Measurements from ENCODE around the gene SH3RF1. TPM values are rescaled to one million over a fixed set of nuclear protein-coding genes. Genes with fewer than 3 reads are reported as not detected.

SH3RF1 gene
- total RNA-seq, 1 donor from 2014 or later = 0.27 TPM

- intact Hi-C loops (cut with micrococcal nuclease) = no loop called here
Measured at GRCh38 chr4:169110633-169111032, 160.1 kb downstream of the SH3RF1 start.

GRCh38 chr4:169109035-169109675, 161.6 kb downstream of the SH3RF1 start:
- intact Hi-C loops (cut with micrococcal nuclease) = no loop called here

GRCh38 chr4:169108303-169108702, 162.5 kb downstream of the SH3RF1 start:
- intact Hi-C loops (cut with micrococcal nuclease) = no loop called here

- intact Hi-C loops (cut with micrococcal nuclease) = no loop called here
Measured at GRCh38 chr4:169107528-169107927, 163.2 kb downstream of the SH3RF1 start.

GRCh38 chr4:169106696-169107229, 164.0 kb downstream of the SH3RF1 start:
- intact Hi-C loops (cut with micrococcal nuclease) = no loop called here

GRCh38 chr4:169105620-169106019, 165.1 kb downstream of the SH3RF1 start:
- intact Hi-C loops (cut with micrococcal nuclease) = no loop called here

- intact Hi-C loops (cut with micrococcal nuclease) = no loop called here
Measured at GRCh38 chr4:169103966-169104412, 166.8 kb downstream of the SH3RF1 start.

GRCh38 chr4:169102026-169102425, 168.7 kb downstream of the SH3RF1 start:
- intact Hi-C loops (cut with micrococcal nuclease) = no loop called here

- intact Hi-C loops (cut with micrococcal nuclease) = no loop called here
Measured at GRCh38 chr4:169100670-169101101, 170.1 kb downstream of the SH3RF1 start.

GRCh38 chr4:169099771-169100180, 171.0 kb downstream of the SH3RF1 start:
- intact Hi-C loops (cut with micrococcal nuclease) = no loop called here

- intact Hi-C loops (cut with micrococcal nuclease) = no loop called here
Measured at GRCh38 chr4:169098969-169099690, 171.6 kb downstream of the SH3RF1 start.

GRCh38 chr4:169098532-169098931, 172.2 kb downstream of the SH3RF1 start:
- intact Hi-C loops (cut with micrococcal nuclease) = no loop called here

GRCh38 chr4:169098054-169098497, 172.7 kb downstream of the SH3RF1 start:
- intact Hi-C loops (cut with micrococcal nuclease) = no loop called here

- intact Hi-C loops (cut with micrococcal nuclease) = no loop called here
Measured at GRCh38 chr4:169096221-169096620, 174.5 kb downstream of the SH3RF1 start.

- intact Hi-C loops (cut with micrococcal nuclease) = no loop called here
Measured at GRCh38 chr4:169094656-169095231, 176.0 kb downstream of the SH3RF1 start.

GRCh38 chr4:169092889-169093522, 177.8 kb downstream of the SH3RF1 start:
- intact Hi-C loops (cut with micrococcal nuclease) = no loop called here

GRCh38 chr4:169090484-169091215, 180.1 kb downstream of the SH3RF1 start:
- intact Hi-C loops (cut with micrococcal nuclease) = no loop called here

GRCh38 chr4:169089004-169089403, 181.8 kb downstream of the SH3RF1 start:
- intact Hi-C loops (cut with micrococcal nuclease) = no loop called here

- intact Hi-C loops (cut with micrococcal nuclease) = no loop called here
Measured at GRCh38 chr4:169084954-169085353, 185.8 kb downstream of the SH3RF1 start.

- intact Hi-C loops (cut with micrococcal nuclease) = no loop called here
Measured at GRCh38 chr4:169080981-169081380, 189.8 kb downstream of the SH3RF1 start.

Measured in T-helper 1 cell treated with Interleukin-12 subunit alpha and Interleukin-12 subunit beta and Interleukin-4 antibody, amounts not matched to agents 30 ng/mL and 1 ng/mL, for 36 hours (primary cell).